LNCaP clone FGC (cell line): Measurements from ENCODE around the gene KIAA1958.

Experiments used
- DNase-seq: peaks from one replicate; pipeline ENCODE4 v3.0.0-alpha.2; 2011; ENCODE audit warnings: low read depth
- H3K4me3 ChIP-seq: 2 replicates; pipeline ENCODE4 v1.5.1; 2011; ENCODE audit warnings: mild to moderate bottlenecking, low read depth, low read length, control low read depth
- TF ChIP-seq, protein P1 (sequence below): IDR thresholded peaks from 2 replicates; pipeline ENCODE4 v1.5.1; 2012; ENCODE audit warnings: mild to moderate bottlenecking; ENCODE audit not compliant: control insufficient read depth, insufficient read depth; ENCODE audit errors: extremely low read depth

Gene KIAA1958

DNA sequence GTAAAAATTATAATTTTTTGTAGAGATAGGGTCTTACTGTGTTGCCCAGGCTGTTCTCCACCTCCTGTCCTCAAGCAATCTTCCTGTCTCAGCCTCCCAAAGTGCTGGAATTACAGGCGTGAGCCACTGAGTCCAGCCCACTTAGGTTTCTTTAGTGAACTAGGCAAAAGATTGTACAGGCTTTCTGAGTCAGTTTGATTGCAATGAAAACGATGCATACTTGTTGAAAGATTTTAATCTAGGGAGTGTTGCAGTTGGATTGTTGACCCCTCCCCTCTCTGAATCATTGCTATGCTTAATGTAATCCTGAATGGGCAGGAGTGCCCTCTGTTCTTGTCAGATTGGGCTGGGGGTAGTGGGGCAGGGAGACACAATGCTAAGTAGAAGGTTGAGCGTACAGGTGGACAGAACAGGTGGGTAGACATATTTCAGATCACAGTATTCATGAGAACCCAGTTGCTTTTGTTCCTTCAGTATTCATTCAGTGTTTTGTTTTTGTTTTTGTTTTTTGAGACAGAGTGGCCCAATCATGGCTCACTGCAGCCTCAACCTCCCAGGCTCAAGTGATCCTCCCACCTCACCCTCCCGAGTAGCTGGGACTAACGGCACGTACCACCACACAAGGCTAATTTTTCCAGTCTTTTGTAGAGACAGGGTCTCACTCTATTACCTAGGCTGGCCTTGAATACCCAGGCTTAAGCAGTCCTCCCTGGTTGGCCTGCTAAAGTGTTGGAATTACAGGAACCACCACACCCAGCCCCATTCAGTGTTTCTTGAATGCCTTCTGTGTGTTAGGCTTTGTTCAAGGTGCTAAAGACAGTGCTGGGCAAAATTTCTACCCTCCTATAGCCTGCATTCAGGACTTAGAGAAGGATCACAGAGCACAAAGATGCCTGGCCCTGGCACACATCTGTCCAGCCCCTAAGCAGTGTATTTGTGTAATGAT lies 70.1 kb downstream of the KIAA1958 start:
- TF ChIP-seq, protein P1, sequence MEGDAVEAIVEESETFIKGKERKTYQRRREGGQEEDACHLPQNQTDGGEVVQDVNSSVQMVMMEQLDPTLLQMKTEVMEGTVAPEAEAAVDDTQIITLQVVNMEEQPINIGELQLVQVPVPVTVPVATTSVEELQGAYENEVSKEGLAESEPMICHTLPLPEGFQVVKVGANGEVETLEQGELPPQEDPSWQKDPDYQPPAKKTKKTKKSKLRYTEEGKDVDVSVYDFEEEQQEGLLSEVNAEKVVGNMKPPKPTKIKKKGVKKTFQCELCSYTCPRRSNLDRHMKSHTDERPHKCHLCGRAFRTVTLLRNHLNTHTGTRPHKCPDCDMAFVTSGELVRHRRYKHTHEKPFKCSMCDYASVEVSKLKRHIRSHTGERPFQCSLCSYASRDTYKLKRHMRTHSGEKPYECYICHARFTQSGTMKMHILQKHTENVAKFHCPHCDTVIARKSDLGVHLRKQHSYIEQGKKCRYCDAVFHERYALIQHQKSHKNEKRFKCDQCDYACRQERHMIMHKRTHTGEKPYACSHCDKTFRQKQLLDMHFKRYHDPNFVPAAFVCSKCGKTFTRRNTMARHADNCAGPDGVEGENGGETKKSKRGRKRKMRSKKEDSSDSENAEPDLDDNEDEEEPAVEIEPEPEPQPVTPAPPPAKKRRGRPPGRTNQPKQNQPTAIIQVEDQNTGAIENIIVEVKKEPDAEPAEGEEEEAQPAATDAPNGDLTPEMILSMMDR, result no peak
- no peak overlapping the region for H3K4me3 ChIP-seq
- no peak for DNase-seq

DNA sequence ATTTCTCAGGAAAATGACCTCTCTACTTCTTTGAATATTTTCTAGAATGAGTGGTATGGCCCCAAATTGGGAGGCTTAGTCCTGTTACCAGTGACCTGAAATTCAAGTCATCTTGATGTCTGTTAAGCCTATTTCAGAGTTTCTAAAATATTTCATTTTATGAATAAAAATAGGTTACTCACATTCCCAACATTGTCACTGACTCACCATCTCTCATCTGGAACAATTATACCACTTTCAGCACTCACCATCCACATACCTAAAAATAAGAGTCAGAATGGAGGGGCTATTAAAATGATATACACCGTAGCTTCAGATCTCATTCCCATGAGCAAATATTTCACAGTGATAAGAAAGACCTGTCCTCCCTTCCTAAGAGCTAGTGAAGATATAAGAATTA lies 71.8 kb downstream of the KIAA1958 start:
- no peak for DNase-seq
- TF ChIP-seq, protein P1, result no peak
- H3K4me3 ChIP-seq, result no peak overlapping the region

DNA sequence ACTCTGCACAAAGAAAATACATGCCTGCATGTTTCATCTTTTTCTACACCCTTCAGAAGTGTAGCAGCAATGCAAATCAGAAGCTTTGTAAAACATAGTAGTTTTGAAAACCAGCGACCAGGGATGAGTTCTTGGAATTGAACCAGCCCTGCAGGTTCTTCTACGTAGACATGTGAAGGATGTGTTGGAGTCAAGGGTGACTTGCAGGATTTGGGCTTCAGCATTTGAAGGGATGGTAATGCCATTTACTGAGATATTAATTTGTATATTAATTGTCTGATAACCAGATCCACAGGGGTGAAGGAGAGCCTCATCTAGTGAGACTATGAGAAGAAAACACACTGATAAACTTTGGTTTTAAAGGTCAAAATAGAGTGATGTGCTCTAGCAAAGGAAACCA lies 72.4 kb downstream of the KIAA1958 start:
- DNase-seq, result no peak
- H3K4me3 ChIP-seq, result no peak overlapping the region
- TF ChIP-seq, protein P1, result no peak

DNA sequence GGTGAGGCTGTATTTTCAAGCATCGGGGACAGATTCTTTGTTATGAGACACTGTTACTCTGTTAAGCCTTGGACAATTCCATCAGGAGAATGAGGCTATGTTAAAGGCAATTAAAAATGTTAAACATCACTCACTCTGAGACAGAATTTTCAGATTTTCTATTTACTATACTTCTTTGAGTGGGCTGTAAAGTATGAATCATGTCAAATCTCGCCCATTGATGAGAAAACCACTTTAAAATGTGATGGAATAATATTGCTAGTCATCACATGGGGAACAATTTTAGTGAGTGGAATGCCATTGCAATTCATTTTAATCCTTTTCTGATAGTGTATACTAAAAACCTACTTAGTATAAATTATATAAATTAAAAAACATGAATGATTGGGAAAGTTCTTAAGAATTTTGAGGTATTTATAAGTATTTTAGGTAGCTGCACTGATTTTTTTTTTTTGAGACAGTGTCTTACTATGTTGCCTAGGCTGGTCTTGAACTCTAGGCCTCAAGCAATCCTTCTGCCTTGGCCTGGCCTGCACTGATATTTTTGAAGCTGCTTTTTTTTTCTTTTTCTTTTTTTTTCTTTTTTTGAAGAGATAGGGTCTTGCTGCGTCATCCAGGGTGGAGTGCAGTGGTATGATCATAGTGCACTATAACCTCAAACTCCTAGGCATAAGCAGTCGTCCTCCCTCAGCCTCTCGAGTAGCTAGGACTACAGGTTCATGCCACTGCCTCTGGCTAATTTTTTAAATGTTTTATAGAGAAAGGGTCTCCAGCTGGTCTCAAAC lies 73.2 kb downstream of the KIAA1958 start:
- no peak for DNase-seq
- TF ChIP-seq, protein P1, result no peak

DNA sequence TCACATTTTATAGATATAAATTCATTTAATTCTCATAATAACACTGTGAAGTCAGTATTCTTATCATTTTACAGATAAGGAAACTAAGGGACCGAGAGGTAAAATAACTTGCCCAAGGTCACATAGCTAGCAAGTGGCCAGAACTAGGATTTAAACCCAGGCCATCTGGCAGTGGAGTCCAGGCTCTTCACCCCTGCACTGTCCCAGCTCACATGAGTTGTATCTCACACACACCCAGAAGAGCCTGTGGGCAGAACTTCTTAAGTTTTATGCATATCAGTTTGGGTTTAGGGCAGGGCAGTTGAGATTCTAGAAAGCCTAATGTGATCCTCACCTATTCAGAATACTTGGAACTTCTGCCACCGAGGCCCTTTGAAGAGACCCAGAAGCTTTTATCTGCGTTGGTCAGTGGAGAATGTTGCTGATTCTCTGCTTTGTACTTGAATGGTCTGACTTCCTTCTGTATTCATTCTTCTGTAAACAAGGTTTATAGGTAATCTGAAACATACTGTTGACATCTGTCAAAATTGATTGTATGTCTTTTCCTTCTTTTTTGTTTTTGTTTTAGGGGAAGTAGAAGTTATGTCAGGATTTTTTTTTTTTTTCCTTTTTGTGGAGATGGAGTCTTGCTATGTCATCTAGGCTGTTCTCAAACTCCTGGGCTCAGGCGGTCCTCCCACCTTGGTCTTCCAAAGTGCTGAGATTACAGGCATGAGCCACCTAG lies 75.8 kb downstream of the KIAA1958 start:
- no peak for DNase-seq
- no peak overlapping the region for H3K4me3 ChIP-seq
- TF ChIP-seq, protein P1, result no peak

More for the DNA sequence above, 73.2 kb downstream of the KIAA1958 start:
- H3K4me3 ChIP-seq, result no peak overlapping the region

DNA sequence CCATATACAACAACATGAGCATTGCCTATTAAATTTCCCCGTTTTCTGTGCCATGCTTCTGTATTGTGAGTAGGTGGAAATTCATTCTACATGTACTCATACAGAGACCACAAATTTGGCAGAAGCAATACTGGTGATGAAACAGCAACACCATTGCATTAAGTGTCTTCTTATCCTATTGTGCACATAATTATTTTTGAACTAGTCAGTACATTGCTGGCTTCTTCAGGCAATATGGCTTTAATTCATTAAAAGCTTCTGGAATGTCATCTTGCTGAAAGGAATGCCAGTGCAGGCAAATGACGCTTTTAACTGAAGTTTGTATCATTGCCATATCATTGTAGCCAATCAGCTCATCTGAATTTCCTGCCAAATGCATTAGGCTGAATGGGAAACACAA lies 82.6 kb downstream of the KIAA1958 start:
- no peak overlapping the region for H3K4me3 ChIP-seq
- no peak for DNase-seq
- TF ChIP-seq, protein P1, result no peak
